ENCODE measurements around the gene FBN1.

- no peak for TF ChIP-seq PATZ1 (CRISPR knock-in tag; IDR thresholded peaks at IDR 0.05; ENCODE audit: borderline replicate concordance)
- TF ChIP-seq TOX (CRISPR knock-in tag; IDR thresholded peaks at IDR 0.05; ENCODE audit: borderline replicate concordance), result no peak
- no peak for TF ChIP-seq RARB (CRISPR knock-in tag; IDR thresholded peaks at IDR 0.05)
Measured at GRCh38 chr15:48462688-48463087, 182.8 kb downstream of the FBN1 start.
